Astrocyte (in vitro differentiated cells and primary cell): ENCODE data around the gene MRGPRG.
"Not testable (repeated sequence)": the region's sequence is repeated elsewhere in the genome, so short reads cannot be mapped to it uniquely, and the experiment has no call there.

Experiments
- EZH2 ChIP-seq: IDR thresholded peaks from 2 replicates; pipeline ENCODE4 v1.6.1; 2012; ENCODE audit warnings: mild to moderate bottlenecking, low read length, inconsistent platforms; ENCODE audit not compliant: insufficient read depth
- TF ChIP-seq, protein P1 (sequence below): IDR thresholded peaks from 2 replicates; pipeline ENCODE4 v1.5.1; 2011; ENCODE audit warnings: low read depth, mild to moderate bottlenecking, inconsistent platforms, low read length, moderate library complexity; ENCODE audit not compliant: insufficient read depth

DNA sequence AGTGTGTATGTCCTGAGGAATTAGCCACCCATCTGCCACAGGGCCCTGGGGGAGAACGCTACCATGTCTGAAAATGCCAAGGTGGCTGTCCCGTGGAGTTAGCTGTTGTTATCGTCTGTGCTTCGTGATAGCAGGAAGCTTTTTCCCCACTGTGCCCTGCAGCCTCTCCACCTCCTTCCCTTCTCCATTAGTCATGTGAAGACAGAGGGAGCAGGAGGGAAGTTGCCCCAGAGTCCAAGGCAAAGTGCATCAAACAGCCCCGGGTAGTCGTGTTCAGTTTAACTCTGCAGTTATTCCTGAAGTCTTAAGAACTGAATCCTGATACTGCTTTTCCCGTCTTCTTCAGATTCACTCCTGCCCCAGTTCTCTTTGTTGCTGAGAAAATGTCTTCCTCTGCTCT lies 43.9 kb upstream of the MRGPRG start:
- TF ChIP-seq, protein P1, sequence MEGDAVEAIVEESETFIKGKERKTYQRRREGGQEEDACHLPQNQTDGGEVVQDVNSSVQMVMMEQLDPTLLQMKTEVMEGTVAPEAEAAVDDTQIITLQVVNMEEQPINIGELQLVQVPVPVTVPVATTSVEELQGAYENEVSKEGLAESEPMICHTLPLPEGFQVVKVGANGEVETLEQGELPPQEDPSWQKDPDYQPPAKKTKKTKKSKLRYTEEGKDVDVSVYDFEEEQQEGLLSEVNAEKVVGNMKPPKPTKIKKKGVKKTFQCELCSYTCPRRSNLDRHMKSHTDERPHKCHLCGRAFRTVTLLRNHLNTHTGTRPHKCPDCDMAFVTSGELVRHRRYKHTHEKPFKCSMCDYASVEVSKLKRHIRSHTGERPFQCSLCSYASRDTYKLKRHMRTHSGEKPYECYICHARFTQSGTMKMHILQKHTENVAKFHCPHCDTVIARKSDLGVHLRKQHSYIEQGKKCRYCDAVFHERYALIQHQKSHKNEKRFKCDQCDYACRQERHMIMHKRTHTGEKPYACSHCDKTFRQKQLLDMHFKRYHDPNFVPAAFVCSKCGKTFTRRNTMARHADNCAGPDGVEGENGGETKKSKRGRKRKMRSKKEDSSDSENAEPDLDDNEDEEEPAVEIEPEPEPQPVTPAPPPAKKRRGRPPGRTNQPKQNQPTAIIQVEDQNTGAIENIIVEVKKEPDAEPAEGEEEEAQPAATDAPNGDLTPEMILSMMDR, result not testable (repeated sequence)
- TF ChIP-seq EZH2, result not testable (repeated sequence)
